GM21515 (cell line): Measurements from ENCODE around the gene DPH7.
A peak's percentile ranks its signal among the peaks of the same experiment; 100 is the strongest.
"Not testable (repeated sequence)": the region's sequence is repeated elsewhere in the genome, so short reads cannot be mapped to it uniquely, and the experiment has no call there.

Experiments used
- ATAC-seq: cut with Tn5 transposase; IDR thresholded peaks from one replicate; pipeline ENCODE4 v1.9.1; 2021; ENCODE audit not compliant: unreplicated experiment

Gene DPH7

DNA sequence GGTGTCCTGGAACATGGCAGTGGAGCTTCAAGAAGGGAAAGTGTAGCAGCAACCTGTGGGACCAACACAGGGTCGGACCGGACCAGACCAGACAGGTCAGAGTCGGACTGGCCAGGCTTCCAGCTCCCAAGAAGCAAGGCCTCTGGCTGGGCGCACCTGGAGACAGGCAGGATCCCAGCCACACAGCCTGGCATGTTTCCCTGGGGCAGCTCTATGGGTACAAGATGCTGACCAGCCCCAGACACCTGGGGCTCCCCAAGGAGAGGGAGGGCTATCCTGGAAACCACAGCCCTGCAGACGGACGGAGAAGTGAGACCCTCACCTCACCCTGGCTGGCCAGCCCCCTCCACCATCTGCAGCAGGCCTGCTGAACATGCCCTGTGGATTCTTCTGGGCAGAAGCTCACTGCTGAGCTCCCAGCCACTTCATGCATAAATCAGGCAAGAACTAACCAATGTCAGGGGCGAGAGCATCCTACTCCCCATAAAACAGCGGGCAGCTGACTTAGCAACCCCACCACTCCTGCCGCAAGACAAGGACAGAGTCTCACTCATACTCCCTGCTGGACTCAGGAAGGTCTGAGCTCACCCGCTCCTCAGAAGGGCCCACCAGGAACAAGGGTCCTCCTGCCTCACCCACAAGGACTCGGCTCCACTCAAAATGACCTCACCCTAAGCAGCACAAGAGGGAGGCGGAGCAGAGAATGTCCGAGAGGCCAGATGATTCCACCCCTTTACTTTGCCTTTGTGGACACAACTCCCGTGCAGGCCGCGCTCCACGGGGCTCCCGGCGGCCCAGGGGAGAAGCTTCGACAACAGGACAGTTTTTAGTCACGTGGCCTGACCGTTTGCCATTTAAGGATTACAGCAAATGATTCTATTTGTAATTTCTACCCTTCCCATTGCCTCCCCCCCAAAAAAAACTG lies 2.9 kb upstream of the DPH7 start:
- no peak for ATAC-seq

DNA sequence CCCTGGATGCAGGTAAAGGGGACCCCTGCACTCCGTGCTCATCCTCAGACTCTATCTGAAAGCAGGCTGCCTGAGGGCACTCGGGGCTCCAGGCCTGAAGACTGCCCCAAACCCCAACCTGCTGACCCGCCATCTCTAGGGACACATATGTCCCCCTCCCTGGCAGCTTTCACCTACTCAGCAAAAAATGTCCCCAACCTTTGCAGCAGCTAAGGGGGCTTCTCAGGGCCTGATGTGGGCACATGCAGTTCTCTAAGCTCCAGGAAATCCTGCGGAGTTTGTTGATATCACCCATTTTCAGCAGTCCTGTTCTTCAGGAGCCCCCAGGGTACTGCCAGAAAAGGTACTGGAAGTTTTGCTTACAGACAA lies 2.2 kb upstream of the DPH7 start:
- ATAC-seq, result no peak

DNA sequence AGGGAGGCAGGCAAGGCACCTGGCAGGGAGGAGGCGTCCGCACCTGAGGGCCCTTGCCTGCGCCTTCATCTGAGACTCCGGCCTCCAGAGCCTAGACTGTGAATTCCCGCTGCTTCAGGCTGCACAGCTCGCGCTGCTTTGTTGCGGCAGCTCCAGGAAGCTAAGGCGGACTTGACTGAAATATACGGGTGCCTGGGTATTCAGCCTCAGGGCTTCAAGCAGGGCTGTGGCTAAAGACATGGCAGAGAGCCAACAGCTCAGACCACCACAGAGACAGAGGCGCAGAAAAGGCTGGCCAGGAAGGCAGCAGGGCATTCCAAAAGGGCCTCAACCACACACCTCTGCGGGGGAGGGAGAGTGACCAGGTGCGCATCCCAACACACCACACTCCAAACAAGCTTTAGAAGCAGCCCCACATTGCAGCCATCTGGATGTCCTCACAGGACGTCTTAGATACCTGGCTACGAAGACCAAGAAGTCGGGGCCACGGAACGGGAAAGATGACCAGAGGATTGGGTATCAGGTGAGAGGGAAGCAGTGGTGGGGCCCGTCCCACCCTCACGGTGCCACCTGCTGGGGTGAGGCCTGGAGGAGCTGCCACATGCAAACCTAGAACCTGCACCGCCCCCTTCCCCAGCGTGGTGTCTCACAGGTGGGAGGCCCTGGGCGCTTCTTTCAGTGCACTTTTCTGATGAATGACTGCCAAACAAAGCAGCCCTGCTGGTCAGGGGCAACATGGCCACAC lies 1.7 kb upstream of the DPH7 start:
- ATAC-seq, result no peak

DNA sequence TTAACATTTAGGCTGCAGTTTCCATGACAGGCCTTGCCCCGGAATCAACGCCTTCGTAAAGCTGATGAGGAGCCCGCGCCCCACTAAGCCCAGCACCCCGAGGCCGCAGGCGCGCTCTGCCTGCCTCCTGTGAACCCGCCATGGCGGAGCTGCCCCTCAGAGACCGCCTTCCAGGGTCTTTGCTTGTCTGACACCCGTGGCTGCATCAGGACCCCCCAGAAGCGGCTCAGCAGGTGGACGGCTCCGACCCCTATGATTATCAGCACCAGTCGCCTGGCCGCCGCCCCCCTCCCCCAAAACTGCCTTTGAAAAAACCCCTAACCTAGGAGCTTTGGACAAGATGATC lies 507 bp upstream of the DPH7 start:
- ATAC-seq, result no peak

DNA sequence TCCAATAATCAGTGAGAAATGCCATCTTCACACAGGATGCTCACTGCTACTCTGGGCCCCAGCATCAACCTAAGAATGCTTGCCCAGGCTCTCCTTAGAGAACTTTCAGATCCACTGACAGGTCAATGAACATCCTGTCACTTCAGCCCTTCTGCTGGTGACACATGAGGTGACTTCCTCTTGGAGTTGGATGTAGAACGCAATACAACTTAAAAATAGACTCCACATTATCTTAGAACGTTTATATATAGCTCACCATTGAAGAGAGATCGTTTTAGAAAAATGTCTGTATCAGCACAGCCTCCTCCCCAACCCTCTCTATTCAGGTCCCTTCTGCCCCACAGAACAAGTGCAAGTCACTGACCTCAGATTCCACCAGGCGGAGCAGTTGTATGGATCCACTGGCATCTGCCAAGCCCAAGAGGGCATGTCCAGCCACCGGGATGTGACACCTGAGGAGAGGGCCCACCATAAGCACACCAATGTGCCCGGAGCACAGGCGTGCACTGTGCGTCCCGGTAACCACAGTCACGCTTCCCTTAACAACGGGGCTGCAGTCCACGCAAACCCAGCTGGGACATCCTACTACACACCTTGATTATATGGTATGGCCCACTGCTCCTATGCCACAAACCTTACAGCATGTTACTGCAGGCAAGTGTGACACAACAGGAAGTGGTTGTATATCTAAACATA lies 2.9 kb downstream of the DPH7 start:
- ATAC-seq, result no peak

DNA sequence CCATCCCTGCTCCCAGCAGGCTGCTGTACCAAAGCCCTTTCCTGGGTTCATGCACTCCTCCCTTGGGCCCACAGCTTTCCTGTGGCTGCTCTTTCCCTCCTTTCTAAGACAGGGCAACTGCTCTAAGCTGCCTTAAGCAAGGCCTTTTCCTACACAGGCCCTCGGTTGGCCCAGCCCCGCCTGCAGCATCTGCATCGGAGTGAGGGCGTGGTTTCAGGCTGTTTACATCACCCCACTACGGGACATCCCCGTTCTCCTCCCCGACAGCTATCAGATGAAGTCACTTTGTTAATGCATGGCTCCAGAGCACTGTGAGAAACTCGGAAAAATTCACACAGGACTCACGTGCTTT lies 3.4 kb downstream of the DPH7 start:
- no peak for ATAC-seq

DNA sequence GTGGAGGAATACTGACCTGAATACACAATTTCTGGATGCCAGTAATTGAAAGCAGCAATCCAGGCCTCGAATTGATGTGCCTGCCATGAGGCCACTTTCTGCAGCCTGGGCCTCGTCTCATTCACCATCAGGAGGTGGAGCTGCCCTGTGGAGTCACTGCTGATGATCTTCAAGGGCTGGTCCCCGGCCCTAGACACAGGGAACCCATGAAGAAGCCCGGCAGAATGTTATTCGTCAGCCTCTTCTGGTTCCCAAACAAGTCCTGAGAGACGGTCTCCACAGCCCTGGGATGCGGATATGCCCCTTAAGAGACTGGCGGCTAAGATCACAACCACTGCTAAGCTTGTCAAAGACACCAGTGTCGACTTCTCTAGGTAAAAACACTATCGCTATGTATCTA lies 4.5 kb downstream of the DPH7 start:
- ATAC-seq, result no peak

DNA sequence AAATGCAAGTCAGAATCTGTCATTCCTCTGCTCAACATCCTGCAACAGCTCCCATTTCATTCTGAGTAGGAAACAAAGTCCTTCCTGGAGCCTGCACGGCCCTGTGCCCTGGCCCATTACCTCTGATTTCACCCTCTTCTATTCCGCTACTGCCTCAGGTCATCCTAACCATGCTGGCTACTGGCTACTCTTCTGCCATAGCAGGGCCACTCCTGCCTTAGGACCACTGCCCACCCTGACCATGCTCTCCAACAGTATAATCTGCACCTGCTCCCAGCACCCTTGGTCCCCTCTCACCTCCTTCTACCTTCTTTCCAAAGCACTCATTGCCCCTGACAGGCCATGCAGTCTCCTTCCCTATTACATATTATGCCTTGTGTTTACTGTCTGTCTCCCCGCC lies 8.2 kb downstream of the DPH7 start:
- ATAC-seq, result no peak

DNA sequence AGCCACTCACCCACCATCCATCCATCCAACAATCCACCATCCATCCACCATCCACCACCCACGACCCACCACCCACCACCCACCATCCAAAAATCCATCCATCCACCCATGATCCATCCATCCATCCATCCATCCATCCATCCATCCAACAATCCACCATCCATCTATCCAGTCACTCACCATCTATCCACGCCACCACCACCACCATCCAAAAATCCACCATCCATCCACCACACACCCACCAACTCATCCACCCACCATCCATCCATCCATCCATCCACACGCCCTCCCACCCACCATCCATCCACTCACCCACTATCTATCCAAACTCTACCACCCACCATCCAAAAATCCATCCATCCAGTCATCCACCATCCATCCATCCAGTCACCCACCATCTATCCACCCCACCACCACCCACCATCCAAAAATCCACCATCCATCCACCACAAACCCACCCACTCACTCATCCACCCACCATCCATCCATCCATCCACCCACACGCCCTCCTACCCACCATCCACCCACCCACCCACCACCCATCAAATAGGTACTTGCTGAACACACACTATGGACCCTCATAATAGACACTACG lies 9.0 kb downstream of the DPH7 start:
- ATAC-seq, result no peak

DNA sequence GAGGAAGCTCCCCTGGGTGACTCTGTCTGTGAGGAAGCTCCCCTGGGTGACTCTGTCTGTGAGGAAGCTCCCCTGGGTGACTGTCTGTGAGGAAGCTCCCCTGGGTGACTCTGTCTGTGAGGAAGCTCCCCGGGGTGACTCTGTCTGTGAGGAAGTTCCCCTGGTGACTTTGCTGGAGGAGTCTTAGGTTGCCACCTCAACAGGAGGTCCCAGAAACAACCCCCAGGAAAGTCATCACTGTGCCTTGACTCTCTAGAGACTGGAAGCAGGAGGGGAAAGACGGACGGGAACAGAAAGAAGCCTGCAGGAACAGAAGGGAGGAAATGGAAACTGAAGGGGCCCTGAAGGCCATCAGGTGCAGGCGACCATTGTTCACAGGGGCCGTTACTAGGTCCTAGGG lies 10.3 kb downstream of the DPH7 start:
- not testable (repeated sequence) for ATAC-seq

DNA sequence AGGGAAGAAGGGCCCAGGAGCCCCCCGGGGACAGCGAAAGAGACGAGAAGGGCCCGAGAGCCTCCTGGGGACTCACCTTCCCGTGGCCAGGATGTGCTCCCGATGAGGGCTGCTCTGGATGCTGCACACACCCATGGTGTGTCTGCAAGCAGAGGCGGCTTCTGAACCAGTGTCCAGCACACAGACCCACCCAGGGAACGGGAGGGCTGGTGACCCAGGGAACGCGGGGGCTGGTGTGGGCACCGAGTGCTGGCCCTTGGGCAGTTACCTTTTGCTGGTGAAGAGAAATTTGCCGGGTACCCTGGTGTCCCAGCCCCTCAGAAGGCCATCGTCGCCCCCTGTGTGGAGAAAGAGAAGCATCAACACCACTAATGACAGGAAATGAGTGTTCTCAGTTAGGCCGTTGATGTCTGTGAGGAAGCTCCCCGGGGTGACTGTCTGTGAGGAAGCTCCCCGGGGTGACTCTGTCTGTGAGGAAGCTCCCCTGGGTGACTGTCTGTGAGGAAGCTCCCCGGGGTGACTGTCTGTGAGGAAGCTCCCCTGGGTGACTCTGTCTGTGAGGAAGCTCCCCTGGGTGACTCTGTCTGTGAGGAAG lies 13.8 kb downstream of the DPH7 start:
- no peak for ATAC-seq

DNA sequence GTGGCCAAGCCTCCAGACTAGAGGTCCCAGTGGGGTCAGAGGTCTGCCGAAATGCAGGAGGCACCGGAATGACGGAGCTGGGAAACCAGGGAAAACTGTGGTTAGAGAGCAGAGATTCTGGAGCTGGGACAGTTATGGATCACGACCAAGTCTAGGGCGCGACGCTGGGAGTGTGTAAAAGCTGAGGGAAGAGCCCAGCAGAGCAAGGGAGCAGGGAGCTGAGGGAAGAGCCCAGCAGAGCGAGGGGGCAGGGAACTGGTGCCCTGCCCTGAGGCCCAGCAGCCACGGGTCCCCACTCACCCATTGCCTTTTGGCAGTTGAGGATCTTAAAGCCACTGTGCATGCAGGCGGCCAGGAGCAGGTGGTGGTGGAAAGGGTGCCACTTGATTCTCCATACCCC lies 14.6 kb downstream of the DPH7 start:
- no peak for ATAC-seq

DNA sequence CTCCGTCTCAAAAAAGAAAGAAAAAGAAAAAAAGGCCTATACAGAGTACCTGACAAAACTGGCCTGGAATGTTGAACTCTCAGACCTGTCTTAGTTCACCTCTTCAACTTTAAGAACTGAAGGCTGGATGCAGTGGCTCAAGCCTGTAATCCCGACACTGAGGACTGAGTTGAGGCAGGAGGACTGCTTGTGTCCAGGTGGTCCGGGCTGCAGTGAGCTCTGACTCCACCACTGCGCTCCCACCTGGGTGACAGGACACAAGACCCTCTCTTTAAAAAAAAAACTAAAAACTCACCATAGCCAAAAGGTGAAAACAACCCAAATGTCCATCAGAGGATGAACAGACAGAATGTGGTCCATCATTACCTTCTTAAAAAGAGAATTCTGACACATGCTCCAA lies 20.6 kb downstream of the DPH7 start:
- ATAC-seq, result no peak

DNA sequence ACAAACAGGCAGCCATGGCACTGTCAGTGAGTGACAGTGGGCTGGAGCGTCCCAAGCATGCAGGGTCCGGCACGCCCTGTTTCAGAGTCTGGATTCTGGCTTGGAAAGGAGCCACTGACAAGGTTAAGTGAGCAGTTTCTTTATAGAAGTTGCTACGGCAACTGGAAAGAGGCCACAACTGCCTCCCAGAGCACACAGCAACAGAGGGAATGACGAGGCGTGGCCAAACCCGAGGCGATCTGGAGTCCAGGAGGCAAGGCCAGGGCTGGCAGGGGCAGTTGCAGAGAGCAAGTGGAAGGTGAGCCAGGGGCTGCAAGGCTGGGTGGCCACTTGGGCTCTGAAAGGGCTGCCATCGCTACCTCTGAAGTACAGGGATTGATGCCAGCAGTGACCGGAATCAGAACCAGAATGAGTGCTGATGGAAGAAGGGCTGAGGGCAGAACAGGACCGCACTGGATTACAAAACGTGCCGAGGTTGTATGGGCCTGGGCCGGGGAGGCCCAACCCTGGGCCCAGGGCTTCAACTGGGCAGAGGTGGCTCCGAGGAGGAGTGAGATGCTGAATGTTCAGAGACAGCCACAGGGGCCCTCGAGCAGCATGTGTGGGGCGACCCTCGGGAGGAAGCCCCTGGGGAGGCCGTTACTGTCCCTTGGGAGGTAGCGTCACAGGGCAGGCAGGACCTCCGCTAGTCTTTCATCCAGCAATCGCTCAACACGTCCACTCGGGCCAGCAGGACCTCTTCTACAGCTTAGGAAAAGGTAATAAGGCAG lies 22.5 kb downstream of the DPH7 start:
- no peak for ATAC-seq

DNA sequence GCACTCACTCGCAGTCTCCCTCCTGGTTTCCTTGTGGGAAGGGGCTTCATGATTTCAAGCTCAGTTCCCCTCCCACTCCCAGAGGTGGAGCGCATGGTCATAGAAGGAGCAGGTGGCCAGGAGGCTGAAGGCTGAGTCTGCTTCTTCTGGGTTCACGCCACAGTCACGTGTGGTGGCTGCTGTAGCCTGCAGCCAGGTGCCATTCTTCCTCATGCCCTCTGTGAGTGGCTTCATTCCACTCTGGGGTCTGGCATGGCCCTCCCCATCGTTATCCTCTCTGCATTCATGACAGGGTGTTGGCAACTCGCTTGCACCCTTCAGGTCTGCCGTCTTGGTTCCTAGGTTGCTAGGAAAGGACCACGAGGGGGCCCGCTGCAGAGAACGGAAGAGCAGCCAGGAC lies 23.5 kb downstream of the DPH7 start:
- ATAC-seq, result no peak

DNA sequence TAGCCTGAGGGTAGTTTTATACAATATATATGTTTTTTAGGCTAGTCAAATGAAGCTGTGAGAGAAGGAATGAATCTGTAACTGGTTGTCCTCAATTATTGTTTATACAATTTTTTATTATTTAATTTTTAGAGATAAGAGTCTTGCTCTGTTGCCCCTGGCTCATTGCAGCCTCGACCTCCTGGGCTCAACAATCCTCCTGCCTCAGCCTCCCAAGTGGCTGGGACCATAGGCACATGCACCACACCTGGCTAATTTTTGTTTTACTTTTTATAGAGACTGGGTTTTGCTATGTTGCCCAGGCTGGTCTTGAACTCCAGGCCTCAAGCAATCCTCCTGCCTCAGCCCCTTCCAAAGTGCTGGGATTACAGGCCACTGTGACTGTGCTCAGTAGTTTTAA lies 24.4 kb downstream of the DPH7 start:
- no peak for ATAC-seq

DNA sequence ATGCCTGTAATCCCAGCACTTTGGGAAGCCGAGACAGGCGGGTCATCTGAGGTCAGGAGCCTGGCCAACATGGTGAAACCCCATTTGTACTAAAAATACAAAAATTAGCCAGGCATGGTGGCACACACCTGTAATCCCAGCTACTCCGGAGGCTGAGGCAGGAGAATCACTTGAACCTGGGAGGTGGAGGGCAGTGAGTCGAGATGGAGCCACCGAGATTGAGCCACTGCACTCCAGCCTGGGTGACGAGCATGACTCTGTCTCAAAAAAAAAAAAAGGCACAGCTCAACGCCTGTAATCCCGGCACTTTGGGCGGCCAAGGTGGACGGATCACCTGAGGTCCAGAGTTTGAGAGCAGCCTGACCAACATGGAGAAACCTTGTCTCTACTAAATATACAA lies 25.1 kb downstream of the DPH7 start:
- ATAC-seq, result not testable (repeated sequence)

DNA sequence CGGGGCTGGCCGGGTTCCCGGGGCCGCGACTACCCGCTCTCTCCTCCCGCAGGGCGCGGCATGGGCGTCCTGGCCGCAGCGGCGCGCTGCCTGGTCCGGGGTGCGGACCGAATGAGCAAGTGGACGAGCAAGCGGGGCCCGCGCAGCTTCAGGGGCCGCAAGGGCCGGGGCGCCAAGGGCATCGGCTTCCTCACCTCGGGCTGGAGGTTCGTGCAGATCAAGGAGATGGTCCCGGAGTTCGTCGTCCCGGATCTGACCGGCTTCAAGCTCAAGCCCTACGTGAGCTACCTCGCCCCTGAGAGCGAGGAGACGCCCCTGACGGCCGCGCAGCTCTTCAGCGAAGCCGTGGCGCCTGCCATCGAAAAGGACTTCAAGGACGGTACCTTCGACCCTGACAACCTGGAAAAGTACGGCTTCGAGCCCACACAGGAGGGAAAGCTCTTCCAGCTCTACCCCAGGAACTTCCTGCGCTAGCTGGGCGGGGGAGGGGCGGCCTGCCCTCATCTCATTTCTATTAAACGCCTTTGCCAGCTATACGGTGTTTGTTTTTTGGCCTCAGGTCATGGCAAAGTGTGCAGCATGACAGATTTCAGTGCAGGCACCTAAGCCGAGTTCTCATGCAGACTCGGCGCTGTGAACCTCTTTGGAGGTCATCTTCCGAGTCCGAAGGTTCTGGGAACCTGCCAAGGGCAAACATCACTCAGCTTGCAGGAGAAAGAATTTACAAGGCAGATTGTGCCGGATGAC lies 26.5 kb downstream of the DPH7 start:
- peak; percentile 12 for ATAC-seq

DNA sequence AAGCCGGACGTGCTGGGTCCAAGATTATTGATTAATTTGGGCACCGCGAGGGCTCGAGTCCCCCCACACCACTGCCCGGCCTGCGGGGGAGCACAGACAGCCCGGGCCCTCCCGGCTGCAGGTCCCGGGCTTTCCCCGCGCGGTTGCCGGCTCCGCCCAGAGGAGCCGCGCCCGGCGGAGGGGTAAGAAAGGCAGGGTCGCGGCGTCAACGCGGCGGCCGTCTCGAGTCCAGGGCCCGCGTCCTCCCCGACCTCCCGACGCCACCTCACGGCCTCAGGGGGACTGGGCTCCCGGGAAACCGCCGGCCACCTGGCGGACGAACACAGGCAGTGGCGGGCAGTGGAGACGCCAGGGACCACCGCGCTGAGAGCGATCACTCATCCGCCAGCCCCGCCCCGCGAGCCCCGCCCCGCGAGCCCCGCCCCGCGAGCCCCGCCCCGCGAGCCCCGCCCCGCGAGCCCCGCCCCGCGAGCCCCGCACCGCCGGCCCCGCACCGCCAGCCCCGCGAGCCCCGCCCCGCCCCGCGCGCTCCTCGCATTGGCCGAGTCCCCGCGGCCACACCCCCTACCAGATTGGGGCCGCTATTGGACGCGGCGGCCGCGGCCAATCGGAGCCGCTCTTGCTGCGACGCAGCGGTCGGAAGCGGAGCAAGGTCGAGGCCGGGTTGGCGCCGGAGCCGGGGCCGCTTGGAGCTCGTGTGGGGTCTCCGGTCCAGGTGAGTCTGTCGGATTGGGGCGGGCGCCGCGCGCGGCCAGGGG lies 27.3 kb downstream of the DPH7 start, which contains the start of gene MRPL41:
TSS of gene MRPL41 (plus strand) at position 616 of the 758 bp plus-strand sequence. CDS start 203 bp downstream, outside the sequence.
- ATAC-seq, result peak; percentile 80
